Activated T-helper 2 cell treated with anti-CD3 and anti-CD28 coated beads, Interferon-gamma antibody, Interleukin-2, Interleukin-4, amounts not matched to agents 10 μg/mL and 5 μg/mL and 100 μg/mL, durations not matched to agents 14 hours and 24 hours and 36 hours (primary cell): ENCODE results near the gene DHX16. TPM values are rescaled to one million over a fixed set of nuclear protein-coding genes. Genes with fewer than 3 reads are reported as not detected.

ENCODE experiments used
- DNase-seq: peaks from one replicate; pipeline ENCODE4 v3.0.0; 2021; ENCODE audit warnings: low spot score
- H3K27ac Mint-ChIP-seq: one replicate; pipeline ENCODE4 v1.8.0; 2021; ENCODE audit warnings: mixed read lengths
- H3K27me3 Mint-ChIP-seq: one replicate; pipeline ENCODE4 v1.8.0; 2021; ENCODE audit warnings: low read depth, mixed read lengths
- H3K36me3 Mint-ChIP-seq: one replicate; pipeline ENCODE4 v1.8.0; 2021; ENCODE audit warnings: low read depth, mixed read lengths
- H3K4me1 Mint-ChIP-seq: one replicate; pipeline ENCODE4 v1.8.0; 2021; ENCODE audit warnings: low read depth, mixed read lengths
- H3K4me3 Mint-ChIP-seq: one replicate; pipeline ENCODE4 v1.8.0; 2021; ENCODE audit warnings: low read depth, mild to moderate bottlenecking, moderate library complexity, mixed read lengths
- H3K9me3 Mint-ChIP-seq: one replicate; pipeline ENCODE4 v1.8.0; 2021; ENCODE audit warnings: mixed read lengths
- intact Hi-C: fragments of 100-400 bp; cut with micrococcal nuclease; formaldehyde crosslinking; loops from one replicate; pipeline ENCODE4 v1.15.1; 2023
- total RNA-seq: library from RNA; stranded (reverse); gene quantifications from 2 replicates; pipeline ENCODE4 v1.2.3, GENCODE V29; 2022

The DHX16 gene
- total RNA-seq, 1 donor from 2014 or later = 48.4 TPM

DNA sequence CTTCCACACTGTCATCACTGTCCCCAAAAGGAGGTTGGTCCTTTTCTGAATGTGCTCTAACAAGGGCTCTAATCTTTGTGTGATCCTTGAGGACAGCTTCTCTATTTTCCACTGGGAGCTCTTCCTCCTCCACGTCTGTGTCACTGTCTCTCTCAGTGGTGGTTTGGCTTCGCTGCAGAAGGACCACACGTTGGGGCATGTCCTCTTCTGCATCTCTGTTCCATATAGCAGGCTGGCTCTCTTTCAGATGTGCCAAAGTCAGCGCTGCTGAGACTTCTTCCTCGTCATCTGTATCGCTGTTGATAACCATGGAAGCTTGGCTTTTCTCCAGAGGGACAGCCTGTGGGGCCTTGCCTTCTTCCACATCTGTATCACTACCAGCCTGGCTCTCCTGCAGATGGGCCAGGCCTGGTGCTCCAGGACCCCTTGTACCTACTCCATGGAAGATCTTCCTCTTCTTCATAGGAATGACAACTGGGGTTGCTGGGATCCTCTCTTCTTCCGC is 39.7 kb upstream of the DHX16 start:
- peaks cover 78% of the 10 kb centered on the region for H3K36me3 Mint-ChIP-seq
- H3K4me1 Mint-ChIP-seq = peaks cover 43% of the 10 kb centered on the region
- intact Hi-C loops = no loop called here
- H3K27ac Mint-ChIP-seq = peak overlapping the region; percentile 44
- no peaks in the 10 kb centered on the region for H3K27me3 Mint-ChIP-seq
- DNase-seq = no peak
- no peaks in the 10 kb centered on the region for H3K9me3 Mint-ChIP-seq
- H3K4me3 Mint-ChIP-seq = peak overlapping the region; percentile 7

DNA sequence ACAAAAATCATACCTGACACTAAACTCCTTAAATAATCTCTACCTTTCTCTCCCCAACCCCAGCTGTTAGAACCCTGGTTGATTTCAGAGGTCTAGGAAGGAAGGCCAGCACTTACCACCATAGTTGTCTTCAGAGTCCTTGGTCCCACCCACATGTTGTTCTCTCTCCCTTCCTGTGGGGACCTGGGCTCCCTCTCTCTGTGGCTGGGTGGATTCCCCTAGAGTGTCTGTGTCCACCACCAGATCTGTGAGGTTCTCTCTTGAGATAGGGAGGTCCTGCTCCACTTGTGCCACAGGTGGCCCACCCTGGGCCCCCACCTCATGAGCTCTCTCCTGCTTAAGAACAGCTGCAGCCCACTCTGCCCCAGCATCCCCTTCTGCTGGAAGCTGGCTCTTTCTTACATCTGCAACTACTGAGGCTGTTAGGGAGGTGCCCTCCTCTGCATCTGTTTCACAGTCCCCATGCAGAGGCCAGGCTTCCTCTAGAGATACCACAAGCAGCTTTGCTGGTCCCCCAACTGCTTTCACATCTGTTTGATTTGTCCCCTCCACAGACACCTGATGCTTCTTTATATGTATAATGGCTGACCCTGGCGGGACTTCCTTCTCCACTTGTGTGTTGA is 39.1 kb upstream of the DHX16 start:
- H3K27me3 Mint-ChIP-seq = no peaks in the 10 kb centered on the region
- intact Hi-C loops = no loop called here
- peaks cover 79% of the 10 kb centered on the region for H3K36me3 Mint-ChIP-seq
- peak overlapping the region; percentile 44 for H3K27ac Mint-ChIP-seq
- H3K4me1 Mint-ChIP-seq = peaks cover 43% of the 10 kb centered on the region
- peak overlapping the region; percentile 7 for H3K4me3 Mint-ChIP-seq
- DNase-seq = no peak
- H3K9me3 Mint-ChIP-seq = no peaks in the 10 kb centered on the region

- Mint-ChIP-seq H3K27me3 (no peaks in the 10 kb centered on the region), H3K36me3 (peaks cover 77% of the 10 kb centered on the region), H3K4me3 (no peak overlapping the region), H3K4me1 (peaks cover 26% of the 10 kb centered on the region), H3K27ac (no peak overlapping the region), H3K9me3 (no peaks in the 10 kb centered on the region)
- intact Hi-C loops = no loop called here
- DNase-seq = no peak
These were observed 36.5 kb upstream of the DHX16 start for GRCh38 chr6:30709101-30709868.

GRCh38 chr6:30707281-30707850 is 34.6 kb upstream of the DHX16 start:
- Mint-ChIP-seq H3K27ac (peak overlapping the region; percentile 36), H3K9me3 (no peaks in the 10 kb centered on the region), H3K4me3 (no peak overlapping the region), H3K4me1 (peaks cover 16% of the 10 kb centered on the region), H3K27me3 (no peaks in the 10 kb centered on the region), H3K36me3 (peaks cover 77% of the 10 kb centered on the region)
- intact Hi-C loops = no loop called here
- DNase-seq = no peak

- intact Hi-C loops = no loop called here
- no peak overlapping the region for H3K27ac Mint-ChIP-seq
- no peaks in the 10 kb centered on the region for H3K9me3 Mint-ChIP-seq
- peaks cover 2% of the 10 kb centered on the region for H3K4me1 Mint-ChIP-seq
- H3K27me3 Mint-ChIP-seq = no peaks in the 10 kb centered on the region
- H3K4me3 Mint-ChIP-seq = no peak overlapping the region
- no peak for DNase-seq
- H3K36me3 Mint-ChIP-seq = peaks cover 68% of the 10 kb centered on the region
These were observed 32.8 kb upstream of the DHX16 start for GRCh38 chr6:30705620-30706019.

DNA sequence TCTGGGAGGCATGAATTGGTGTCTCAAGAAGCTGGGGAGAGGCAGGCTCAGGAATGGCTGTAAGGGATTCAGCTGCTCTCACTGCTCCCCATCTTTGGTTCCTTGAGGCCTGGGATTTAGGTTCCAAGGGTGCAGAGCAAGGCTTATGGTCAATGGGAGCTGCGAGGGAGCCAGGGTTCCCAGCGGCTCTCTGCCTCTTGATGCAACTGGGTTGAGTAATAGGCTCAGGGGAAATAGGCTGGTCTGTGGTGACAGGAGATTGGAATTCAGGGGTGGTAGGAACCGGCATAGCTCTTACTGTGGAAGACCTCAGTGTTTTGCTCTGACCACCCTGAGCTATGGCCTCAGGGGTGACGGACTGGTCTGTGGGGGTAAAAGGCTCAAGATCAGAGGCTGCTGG is 31.0 kb upstream of the DHX16 start:
- Mint-ChIP-seq H3K36me3 (peaks cover 69% of the 10 kb centered on the region), H3K4me3 (no peak overlapping the region), H3K9me3 (no peaks in the 10 kb centered on the region), H3K27ac (no peak overlapping the region), H3K27me3 (no peaks in the 10 kb centered on the region), H3K4me1 (peaks cover 2% of the 10 kb centered on the region)
- intact Hi-C loops = no loop called here
- no peak for DNase-seq

- no peak overlapping the region for H3K4me3 Mint-ChIP-seq
- no peaks in the 10 kb centered on the region for H3K27me3 Mint-ChIP-seq
- intact Hi-C loops = no loop called here
- no peak for DNase-seq
- H3K27ac Mint-ChIP-seq = no peak overlapping the region
- H3K36me3 Mint-ChIP-seq = peaks cover 66% of the 10 kb centered on the region
- H3K9me3 Mint-ChIP-seq = no peaks in the 10 kb centered on the region
- H3K4me1 Mint-ChIP-seq = peaks cover 2% of the 10 kb centered on the region
These were observed 30.2 kb upstream of the DHX16 start for GRCh38 chr6:30703011-30703410.

DNA sequence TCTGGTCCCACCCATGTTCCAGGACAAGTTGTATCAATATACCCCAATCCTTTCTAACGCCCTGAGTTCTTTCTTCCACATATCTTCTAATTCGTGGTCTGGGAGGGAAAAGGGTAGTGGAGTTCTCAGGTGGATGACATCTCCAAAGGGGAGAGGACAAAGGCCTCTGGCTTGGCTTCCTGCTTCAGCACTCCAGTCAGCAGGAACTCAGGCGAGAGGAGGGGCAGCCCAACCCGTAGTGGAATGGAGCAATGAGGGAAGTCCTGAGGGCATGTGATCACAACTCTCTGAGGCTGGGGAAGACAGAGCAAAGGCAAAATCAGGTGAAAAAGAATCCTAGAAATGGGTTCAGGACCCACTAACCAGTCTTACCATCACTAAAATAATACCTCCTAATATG is 27.5 kb upstream of the DHX16 start:
- H3K9me3 Mint-ChIP-seq = no peaks in the 10 kb centered on the region
- no peak for DNase-seq
- H3K36me3 Mint-ChIP-seq = peaks cover 48% of the 10 kb centered on the region
- intact Hi-C loops = no loop called here
- H3K4me1 Mint-ChIP-seq = peaks cover 1% of the 10 kb centered on the region
- no peak overlapping the region for H3K27ac Mint-ChIP-seq
- no peaks in the 10 kb centered on the region for H3K27me3 Mint-ChIP-seq
- H3K4me3 Mint-ChIP-seq = no peak overlapping the region

DNA sequence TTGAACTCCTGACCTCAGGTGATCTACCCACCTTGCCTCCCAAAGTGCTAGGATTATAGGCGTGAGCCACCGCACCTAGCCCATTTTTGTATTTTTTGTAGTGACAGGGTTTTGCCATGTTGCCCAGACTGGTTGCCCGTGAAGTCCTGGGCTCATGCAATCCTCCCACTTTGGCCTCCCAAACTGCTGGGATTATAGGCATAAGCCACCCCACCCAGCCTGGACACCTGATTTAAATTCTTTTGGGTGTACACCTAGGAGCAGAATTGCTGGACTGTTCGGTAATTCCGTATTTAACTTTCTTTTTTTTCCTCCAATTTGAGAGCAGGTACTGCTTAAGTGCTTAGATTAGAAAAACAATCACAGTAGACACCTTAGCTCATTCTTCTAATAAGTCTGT is 23.6 kb upstream of the DHX16 start:
- Mint-ChIP-seq H3K9me3 (no peaks in the 10 kb centered on the region), H3K36me3 (peaks cover 13% of the 10 kb centered on the region), H3K4me1 (peaks cover 1% of the 10 kb centered on the region), H3K27ac (no peak overlapping the region), H3K4me3 (no peak overlapping the region), H3K27me3 (no peaks in the 10 kb centered on the region)
- DNase-seq = no peak
- intact Hi-C loops = no loop called here

- H3K4me3 Mint-ChIP-seq = peak overlapping the region; percentile 97
- H3K36me3 Mint-ChIP-seq = peaks cover 6% of the 10 kb centered on the region
- DNase-seq = no peak
- H3K4me1 Mint-ChIP-seq = peaks cover 31% of the 10 kb centered on the region
- peak overlapping the region; percentile 24 for H3K27ac Mint-ChIP-seq
- H3K27me3 Mint-ChIP-seq = no peaks in the 10 kb centered on the region
- no peaks in the 10 kb centered on the region for H3K9me3 Mint-ChIP-seq
- intact Hi-C loops = no loop called here
These were observed 18.5 kb upstream of the DHX16 start for GRCh38 chr6:30691208-30691847.

DNA sequence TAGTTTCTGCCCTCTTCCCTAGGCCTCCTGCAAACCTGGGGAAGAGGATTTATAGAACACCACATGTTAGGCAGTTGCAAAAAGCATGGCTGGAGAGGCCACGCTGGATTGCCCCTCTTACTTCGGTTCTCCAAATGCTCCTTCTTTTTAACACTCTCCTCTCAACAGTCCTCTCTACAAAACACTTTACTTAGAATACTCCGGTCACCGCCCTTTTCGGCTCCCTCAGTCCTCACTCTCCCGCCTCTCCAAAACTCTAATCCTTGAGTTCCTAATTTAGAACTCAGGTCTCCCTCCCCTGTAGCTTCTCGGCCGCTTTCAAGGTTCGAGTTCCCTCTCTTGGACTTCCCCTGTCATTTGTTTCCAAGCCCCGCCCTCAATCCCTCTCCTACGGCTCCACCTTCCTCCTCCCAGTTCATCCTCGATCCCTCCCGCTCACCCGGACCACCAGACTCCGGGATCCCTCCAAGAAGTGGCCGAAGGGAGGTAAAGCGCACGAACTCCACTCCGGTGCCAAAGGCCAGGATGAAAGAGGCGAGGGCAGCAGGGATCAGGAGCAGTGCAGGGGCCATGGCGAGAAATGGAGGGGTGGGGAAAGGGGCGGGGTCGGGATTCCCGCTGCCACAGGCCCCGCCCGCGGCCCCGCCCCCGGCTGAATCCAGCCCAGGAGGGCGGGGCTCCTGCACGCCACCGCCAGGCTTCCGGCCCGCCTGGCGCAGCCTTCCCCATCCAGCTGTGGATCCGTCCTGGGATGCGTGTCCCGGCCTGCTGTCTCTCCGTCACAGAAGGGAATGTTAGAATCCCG is 17.8 kb upstream of the DHX16 start, which contains the start of gene NRM:
Gene NRM (minus strand): TSS at position 582 of the 805 bp plus-strand sequence. CDS start 10 bp downstream, at position 572.
- peaks cover 13% of the 10 kb centered on the region for H3K36me3 Mint-ChIP-seq
- DNase-seq = peak; percentile 56
- no peaks in the 10 kb centered on the region for H3K9me3 Mint-ChIP-seq
- peak within 1 kb of the TSS; percentile 97 for H3K4me3 Mint-ChIP-seq
- H3K4me1 Mint-ChIP-seq = peaks cover 31% of the 10 kb centered on the region
- intact Hi-C loops = no loop called here
- H3K27me3 Mint-ChIP-seq = no peaks in the 10 kb centered on the region
- H3K27ac Mint-ChIP-seq = peak within 1 kb of the TSS; percentile 82

- no peaks in the 10 kb centered on the region for H3K9me3 Mint-ChIP-seq
- H3K4me3 Mint-ChIP-seq = peak overlapping the region; percentile 97
- no peak for DNase-seq
- intact Hi-C loops = loop anchor here (5.0 kb wide), 2 partner anchors 133 to 962 kb away; partner anchors contain the start of genes BAG6, GNL1 and PRR3
- H3K27me3 Mint-ChIP-seq = no peaks in the 10 kb centered on the region
- peaks cover 20% of the 10 kb centered on the region for H3K36me3 Mint-ChIP-seq
- H3K27ac Mint-ChIP-seq = peak overlapping the region; percentile 82
- peaks cover 31% of the 10 kb centered on the region for H3K4me1 Mint-ChIP-seq
These were observed 17.2 kb upstream of the DHX16 start for GRCh38 chr6:30689985-30690384.
